Peyer's patch (tissue), 4 donors: ENCODE data around the gene DAB1. TPM values are rescaled to one million over a fixed set of nuclear protein-coding genes. Genes with fewer than 3 reads are reported as not detected.

Source experiments
- DNase-seq, 3 donors: peaks; one replicate each; pipeline ENCODE4 v3.0.0-alpha.2; 2017 to 2019
- H3K27ac ChIP-seq, 4 donors: fragments of 200-600 bp; sonication (generic); one replicate each; pipeline ENCODE4 v1.5.1; 2016 to 2019
- H3K27me3 ChIP-seq, 2 donors: fragments of 200-600 bp; sonication (generic); one replicate each; pipeline ENCODE4 v1.5.1; 2019
- H3K36me3 ChIP-seq, 3 donors: fragments of 200-600 bp; sonication (generic); one replicate each; pipeline ENCODE4 v1.5.1; 2016 to 2019
- H3K4me1 ChIP-seq, 4 donors: fragments of 200-600 bp; sonication (generic); one replicate each; pipeline ENCODE4 v1.5.1; 2016 to 2019
- H3K4me3 ChIP-seq, 4 donors: fragments of 200-600 bp; sonication (generic); 1 replicate in 3 of 4; 2 replicates in 1 of 4; pipeline ENCODE4 v1.5.1; 2016 to 2019; ENCODE audit warnings: mild to moderate bottlenecking in 1 of 4
- H3K9me3 ChIP-seq, 4 donors: fragments of 200-600 bp; sonication (generic); one replicate each; pipeline ENCODE4 v1.5.1; 2016 to 2019; ENCODE audit warnings: mild to moderate bottlenecking in 1 of 4
- POLR2A ChIP-seq, 2 donors: fragments of 450-650 bp; IDR thresholded peaks; one replicate each; pipeline ENCODE4 v1.5.1; 2017; ENCODE audit warnings: antibody characterized with exemption in 2 of 2, mild to moderate bottlenecking in 2 of 2, moderate library complexity in 2 of 2
- total RNA-seq, 4 donors: library from RNA; depleted of rRNA; stranded (reverse); fragments of >200 nt; gene quantifications; one replicate each; pipeline ENCODE4 v1.1.0, GENCODE V29; 2016
- TF ChIP-seq, protein P1 (sequence below), 6 experiments: fragments of 450-650 bp in 4 of 6; fragments of 200-600 bp in 2 of 6; sonication (generic) in 1 of 6; IDR thresholded peaks; one replicate each; pipeline ENCODE4 v1.5.1; 2017 to 2019; ENCODE audit warnings: antibody characterized with exemption in 6 of 6, mild to moderate bottlenecking in 3 of 6, moderate library complexity in 1 of 6

Gene DAB1
- total RNA-seq, 4 donors from 2014 or later = 4.1 to 75.3 (median 63.9) TPM

GRCh38 chr1:56985857-56986256 lies 438.0 kb downstream of the DAB1 start:
- no peaks in the 10 kb centered on the region for H3K4me1 ChIP-seq
- no peak overlapping the region for H3K27ac ChIP-seq
- H3K27me3 ChIP-seq = no peaks in the 10 kb centered on the region
- no peaks in the 10 kb centered on the region for H3K36me3 ChIP-seq
- no peaks in the 10 kb centered on the region for H3K9me3 ChIP-seq
- no peak overlapping the region for H3K4me3 ChIP-seq
- no peak for TF ChIP-seq POLR2A (IDR thresholded peaks at IDR 0.05)
- TF ChIP-seq, protein P1, sequence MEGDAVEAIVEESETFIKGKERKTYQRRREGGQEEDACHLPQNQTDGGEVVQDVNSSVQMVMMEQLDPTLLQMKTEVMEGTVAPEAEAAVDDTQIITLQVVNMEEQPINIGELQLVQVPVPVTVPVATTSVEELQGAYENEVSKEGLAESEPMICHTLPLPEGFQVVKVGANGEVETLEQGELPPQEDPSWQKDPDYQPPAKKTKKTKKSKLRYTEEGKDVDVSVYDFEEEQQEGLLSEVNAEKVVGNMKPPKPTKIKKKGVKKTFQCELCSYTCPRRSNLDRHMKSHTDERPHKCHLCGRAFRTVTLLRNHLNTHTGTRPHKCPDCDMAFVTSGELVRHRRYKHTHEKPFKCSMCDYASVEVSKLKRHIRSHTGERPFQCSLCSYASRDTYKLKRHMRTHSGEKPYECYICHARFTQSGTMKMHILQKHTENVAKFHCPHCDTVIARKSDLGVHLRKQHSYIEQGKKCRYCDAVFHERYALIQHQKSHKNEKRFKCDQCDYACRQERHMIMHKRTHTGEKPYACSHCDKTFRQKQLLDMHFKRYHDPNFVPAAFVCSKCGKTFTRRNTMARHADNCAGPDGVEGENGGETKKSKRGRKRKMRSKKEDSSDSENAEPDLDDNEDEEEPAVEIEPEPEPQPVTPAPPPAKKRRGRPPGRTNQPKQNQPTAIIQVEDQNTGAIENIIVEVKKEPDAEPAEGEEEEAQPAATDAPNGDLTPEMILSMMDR (IDR thresholded peaks at IDR 0.05) = no peak
- DNase-seq = no peak

DNA sequence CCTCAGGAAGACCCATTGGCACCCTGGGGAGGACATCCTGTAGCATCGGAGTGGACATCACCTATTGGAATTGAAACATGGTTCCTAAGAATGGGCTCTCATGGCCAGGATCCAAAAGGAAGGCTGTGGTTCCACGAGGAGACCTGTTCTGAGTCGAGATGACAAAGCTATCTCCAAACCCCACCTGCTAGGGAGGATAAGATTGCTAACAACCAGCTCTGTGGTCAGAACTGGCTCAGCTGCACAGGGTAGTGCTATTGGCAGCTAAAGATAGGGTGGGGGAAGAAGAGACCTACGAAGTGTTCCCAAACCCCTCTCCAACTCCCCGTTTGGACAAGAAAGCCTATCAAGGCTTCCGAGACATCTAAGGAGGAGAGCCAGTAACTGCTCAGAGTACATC lies 440.4 kb downstream of the DAB1 start:
- TF ChIP-seq, protein P1 (IDR thresholded peaks at IDR 0.05) = no peak
- TF ChIP-seq POLR2A (IDR thresholded peaks at IDR 0.05) = no peak
- Histone ChIP-seq H3K27ac (no peak overlapping the region), H3K4me3 (no peak overlapping the region), H3K36me3 (no peaks in the 10 kb centered on the region), H3K4me1 (no peaks in the 10 kb centered on the region), H3K9me3 (no peaks in the 10 kb centered on the region), H3K27me3 (no peaks in the 10 kb centered on the region)
- DNase-seq = no peak

GRCh38 chr1:56979986-56980755 lies 443.7 kb downstream of the DAB1 start:
- no peaks in the 10 kb centered on the region for H3K27me3 ChIP-seq
- no peaks in the 10 kb centered on the region for H3K9me3 ChIP-seq

GRCh38 chr1:56978819-56979218 lies 445.0 kb downstream of the DAB1 start:
- no peaks in the 10 kb centered on the region for H3K36me3 ChIP-seq
- TF ChIP-seq, protein P1 (IDR thresholded peaks at IDR 0.05) = no peak
- TF ChIP-seq POLR2A (IDR thresholded peaks at IDR 0.05) = no peak
- no peak overlapping the region for H3K4me3 ChIP-seq
- no peak overlapping the region for H3K27ac ChIP-seq
- no peaks in the 10 kb centered on the region for H3K9me3 ChIP-seq
- no peak for DNase-seq
- no peaks in the 10 kb centered on the region for H3K4me1 ChIP-seq
- no peaks in the 10 kb centered on the region for H3K27me3 ChIP-seq

More at GRCh38 chr1:56979986-56980755, 443.7 kb downstream of the DAB1 start:
- H3K4me3 ChIP-seq = no peak overlapping the region
- DNase-seq = no peak
- H3K4me1 ChIP-seq = no peaks in the 10 kb centered on the region
- H3K27ac ChIP-seq = no peak overlapping the region
- H3K36me3 ChIP-seq = no peaks in the 10 kb centered on the region
- no peak for TF ChIP-seq POLR2A (IDR thresholded peaks at IDR 0.05)
- TF ChIP-seq, protein P1 (IDR thresholded peaks at IDR 0.05) = no peak

- no peak overlapping the region for H3K27ac ChIP-seq
- no peak overlapping the region for H3K4me3 ChIP-seq
- H3K4me1 ChIP-seq = no peaks in the 10 kb centered on the region
- TF ChIP-seq, protein P1 (IDR thresholded peaks at IDR 0.05) = peak in 1 of 6 experiments; percentile 6
- no peak for TF ChIP-seq POLR2A (IDR thresholded peaks at IDR 0.05)
- H3K36me3 ChIP-seq = no peaks in the 10 kb centered on the region
- no peak for DNase-seq
- H3K27me3 ChIP-seq = no peaks in the 10 kb centered on the region
- no peaks in the 10 kb centered on the region for H3K9me3 ChIP-seq
These were observed 445.9 kb downstream of the DAB1 start for GRCh38 chr1:56977910-56978309.
